Brain microvascular endothelial cell (primary cell): ENCODE data around the gene PDE6D.

Source experiments
- DNase-seq: peaks from one replicate; pipeline ENCODE4 v3.0.0-alpha.2; 2020
- H3K27ac ChIP-seq: fragments of 250-450 bp; sonication (Bioruptor Pico); 2 replicates; pipeline ENCODE4 v1.5.1; 2020; ENCODE audit warnings: mild to moderate bottlenecking, moderate library complexity
- H3K27me3 ChIP-seq: fragments of 250-450 bp; sonication (Bioruptor Pico); replicated peaks from 2 replicates; pipeline ENCODE4 v1.5.1; 2020; ENCODE audit warnings: mild to moderate bottlenecking
- H3K36me3 ChIP-seq: fragments of 250-450 bp; sonication (Bioruptor Pico); replicated peaks from 2 replicates; pipeline ENCODE4 v1.5.1; 2020; ENCODE audit warnings: mild to moderate bottlenecking
- H3K4me3 ChIP-seq: 2 replicates; pipeline ENCODE4 v1.5.1; 2011; ENCODE audit warnings: low read depth, mild to moderate bottlenecking, control low read depth, low read length, moderate library complexity
- CTCF ChIP-seq: IDR thresholded peaks from 2 replicates; pipeline ENCODE4 v1.5.1; 2011; ENCODE audit warnings: low read depth, mild to moderate bottlenecking, moderate library complexity, low read length, control low read depth, inconsistent platforms; ENCODE audit errors: missing control alignments
- in situ Hi-C: cut with HindIII; loops from 2 replicates; pipeline ENCODE4 v1.10.0; 2017; ENCODE audit warnings: low sequenced_read_pairs, low pct_ligation_motif_present

Gene PDE6D

GRCh38 chr2:231706731-231707624 lies 74.1 kb downstream of the PDE6D start:
- Histone ChIP-seq H3K27me3 (no peaks in the 10 kb centered on the region), H3K27ac (peak overlapping the region; percentile 98), H3K36me3 (peaks cover 7% of the 10 kb centered on the region), H3K4me3 (peak overlapping the region; percentile 78)
- DNase-seq: peak; percentile 99
- peak; percentile 96 for TF ChIP-seq CTCF
- in situ Hi-C loops: no loop called here

- Histone ChIP-seq H3K27me3 (no peaks in the 10 kb centered on the region), H3K27ac (no peak overlapping the region), H3K4me3 (no peak overlapping the region), H3K36me3 (peaks cover 2% of the 10 kb centered on the region)
- no peak for TF ChIP-seq CTCF
- in situ Hi-C loops: no loop called here
- DNase-seq: no peak
Observed at GRCh38 chr2:231704017-231704416, 77.1 kb downstream of the PDE6D start.

- DNase-seq: no peak
- in situ Hi-C loops: no loop called here
- no peak overlapping the region for H3K4me3 ChIP-seq
- H3K27me3 ChIP-seq: no peaks in the 10 kb centered on the region
- no peaks in the 10 kb centered on the region for H3K36me3 ChIP-seq
- no peak overlapping the region for H3K27ac ChIP-seq
- no peak for TF ChIP-seq CTCF
Observed at GRCh38 chr2:231701456-231702373, 79.4 kb downstream of the PDE6D start.

GRCh38 chr2:231699006-231699405 lies 82.1 kb downstream of the PDE6D start:
- no peaks in the 10 kb centered on the region for H3K36me3 ChIP-seq
- in situ Hi-C loops: no loop called here
- H3K27ac ChIP-seq: no peak overlapping the region
- no peak overlapping the region for H3K4me3 ChIP-seq
- no peaks in the 10 kb centered on the region for H3K27me3 ChIP-seq
- TF ChIP-seq CTCF: no peak
- no peak for DNase-seq

GRCh38 chr2:231696004-231696367 lies 85.1 kb downstream of the PDE6D start:
- in situ Hi-C loops: no loop called here

More at GRCh38 chr2:231696004-231696367, 85.1 kb downstream of the PDE6D start:
- DNase-seq: no peak
- no peaks in the 10 kb centered on the region for H3K36me3 ChIP-seq
- TF ChIP-seq CTCF: no peak
- H3K4me3 ChIP-seq: no peak overlapping the region
- no peaks in the 10 kb centered on the region for H3K27me3 ChIP-seq
- H3K27ac ChIP-seq: no peak overlapping the region
